Caco-2 (cell line): ENCODE data around the gene BRD7. TPM values are rescaled to one million over a fixed set of nuclear protein-coding genes. Genes with fewer than 3 reads are reported as not detected.

ENCODE experiments used
- BruUV-seq: library from RNA; stranded (reverse); fragments of 400-500 nt; replicated peaks from 2 replicates; lab custom pipeline; 2021; lab: Mats Ljungman, UMichigan
- CTCF ChIA-PET: fragments of 300-600 bp; sonication (Branson Sonifier 250); formaldehyde crosslinking; loops from one replicate; lab custom pipeline; 2022; ENCODE audit warnings: antibody characterized with exemption; lab: Charles Lee
- POLR2A ChIA-PET: fragments of 300-600 bp; sonication (Branson Sonifier 250); formaldehyde crosslinking; loops from one replicate; lab custom pipeline; 2022; ENCODE audit warnings: antibody characterized with exemption; lab: Charles Lee
- DNase-seq, 2 experiments: peaks; one replicate each; pipeline versions ENCODE4 v3.0.0 to v3.0.0-alpha.2; 2020 to 2022
- H3K27me3 ChIP-seq: replicated peaks from 2 replicates; pipeline ENCODE4 v1.6.0; 2011; ENCODE audit warnings: low read length; ENCODE audit not compliant: control insufficient read depth, insufficient read depth
- H3K36me3 ChIP-seq: 2 replicates; pipeline ENCODE4 v1.5.1; 2011; ENCODE audit warnings: low read length; ENCODE audit not compliant: control insufficient read depth, insufficient read depth
- H3K4me1 ChIP-seq: fragments of 250-450 bp; sonication (Bioruptor Pico); 2 replicates; pipeline ENCODE4 v1.5.1; 2020; ENCODE audit warnings: mild to moderate bottlenecking
- H3K4me3 ChIP-seq: 2 replicates; pipeline ENCODE4 v1.5.1; 2011; ENCODE audit warnings: low read depth, mild to moderate bottlenecking, control low read depth, low read length
- H3K9me3 ChIP-seq: fragments of 250-450 bp; sonication (Bioruptor Pico); 2 replicates; pipeline ENCODE4 v1.5.1; 2020; ENCODE audit warnings: mild to moderate bottlenecking, moderate library complexity
- H3K27ac Mint-ChIP-seq: one replicate; pipeline ENCODE4 v1.8.0; 2022; ENCODE audit warnings: mixed read lengths; ENCODE audit not compliant: unreplicated experiment
- H3K27me3 Mint-ChIP-seq: one replicate; pipeline ENCODE4 v1.8.0; 2022; ENCODE audit warnings: mixed read lengths; ENCODE audit not compliant: insufficient read depth, unreplicated experiment
- H3K36me3 Mint-ChIP-seq: one replicate; pipeline ENCODE4 v1.8.0; 2022; ENCODE audit warnings: mild to moderate bottlenecking, mixed read lengths; ENCODE audit not compliant: insufficient read depth, unreplicated experiment
- H3K4me1 Mint-ChIP-seq: one replicate; pipeline ENCODE4 v1.8.0; 2022; ENCODE audit warnings: low read depth, mixed read lengths; ENCODE audit not compliant: unreplicated experiment
- H3K4me3 Mint-ChIP-seq: one replicate; pipeline ENCODE4 v1.8.0; 2022; ENCODE audit warnings: mild to moderate bottlenecking, moderate library complexity, mixed read lengths; ENCODE audit not compliant: unreplicated experiment
- H3K9me3 Mint-ChIP-seq: one replicate; pipeline ENCODE4 v1.8.0; 2022; ENCODE audit warnings: mixed read lengths; ENCODE audit not compliant: unreplicated experiment
- CTCF ChIP-seq, 2 experiments: fragments of 200-600 bp in 1 of 2; IDR thresholded peaks; 1 replicate in 1 of 2; 2 replicates in 1 of 2; pipeline versions ENCODE4 v1.5.1 to v1.8.0; 2011 to 2022; ENCODE audit warnings: antibody characterized with exemption in 1 of 2, control low read depth in 1 of 2, inconsistent platforms in 1 of 2, low read depth in 1 of 2, low read length in 1 of 2, mild to moderate bottlenecking in 1 of 2, moderate library complexity in 1 of 2; ENCODE audit not compliant: insufficient read depth in 1 of 2, severe bottlenecking in 1 of 2, unreplicated experiment in 1 of 2
- intact Hi-C: fragments of 100-400 bp; cut with micrococcal nuclease; formaldehyde crosslinking; loops from one replicate; pipeline ENCODE4 v1.10.0; 2022; ENCODE audit not compliant: unreplicated experiment
- total RNA-seq: library from RNA; stranded (reverse); gene quantifications from 2 replicates; pipeline ENCODE4 v1.2.3, GENCODE V29; 2022

Gene BRD7
- total RNA-seq, 1 experiment from 2014 or later = 170 TPM

- H3K4me3 Mint-ChIP-seq = no peak overlapping the region
- intact Hi-C loops = no loop called here
- CTCF ChIA-PET = no interaction called here
- no peaks in the 10 kb centered on the region for H3K27me3 Mint-ChIP-seq
- peaks cover 67% of the 10 kb centered on the region for H3K36me3 Mint-ChIP-seq
- POLR2A ChIA-PET = no interaction called here
- H3K9me3 Mint-ChIP-seq = no peaks in the 10 kb centered on the region
- H3K27ac Mint-ChIP-seq = peak overlapping the region; percentile 15
- no peak for DNase-seq
- H3K4me3 ChIP-seq = no peak overlapping the region
- H3K9me3 ChIP-seq = no peaks in the 10 kb centered on the region
- peaks cover 8% of the 10 kb centered on the region for H3K36me3 ChIP-seq
- no peak for TF ChIP-seq CTCF (IDR thresholded peaks at IDR 0.05; ENCODE audit: insufficient read depth in 1 of 2, low read depth in 1 of 2, low read length in 1 of 2, severe bottlenecking in 1 of 2, unreplicated experiment in 1 of 2)
- peaks cover 14% of the 10 kb centered on the region for H3K4me1 ChIP-seq
- peaks cover 27% of the 10 kb centered on the region for H3K4me1 Mint-ChIP-seq
- H3K27me3 ChIP-seq = no peaks in the 10 kb centered on the region
- no TSS peak for BruUV-seq
Observed at GRCh38 chr16:50331570-50331969, 37.2 kb downstream of the BRD7 start.

GRCh38 chr16:50329446-50330189 is 39.2 kb downstream of the BRD7 start:
- Histone ChIP-seq H3K27me3 (no peaks in the 10 kb centered on the region), H3K4me3 (no peak overlapping the region), H3K4me1 (peaks cover 14% of the 10 kb centered on the region), H3K9me3 (no peaks in the 10 kb centered on the region), H3K36me3 (peaks cover 8% of the 10 kb centered on the region)
- ChIA-PET POLR2A (interaction anchor here (0.6 kb wide), 1 partner anchor 473 kb away, joined by 4 read pairs; no protein-coding TSS in a partner anchor), CTCF (interaction anchor here (0.6 to 1.2 kb wide), 5 partner anchors 16 to 332 kb away, joined by 3 to 6 read pairs (median 5); no protein-coding TSS in a partner anchor)
- Mint-ChIP-seq H3K4me3 (peak overlapping the region; percentile 10), H3K4me1 (peaks cover 26% of the 10 kb centered on the region), H3K36me3 (peaks cover 75% of the 10 kb centered on the region), H3K9me3 (no peaks in the 10 kb centered on the region), H3K27me3 (no peaks in the 10 kb centered on the region), H3K27ac (peak overlapping the region; percentile 42)
- BruUV-seq = no TSS peak
- intact Hi-C loops = loop anchor here (10.0 kb wide), 2 partner anchors 305 to 415 kb away; partner anchors contain the start of genes CNEP1R1 and CYLD
- DNase-seq = no peak
- TF ChIP-seq CTCF (IDR thresholded peaks at IDR 0.05; ENCODE audit: insufficient read depth in 1 of 2, low read depth in 1 of 2, low read length in 1 of 2, severe bottlenecking in 1 of 2, unreplicated experiment in 1 of 2) = no peak

- no peaks in the 10 kb centered on the region for H3K9me3 ChIP-seq
- H3K27me3 Mint-ChIP-seq = no peaks in the 10 kb centered on the region
- no peak overlapping the region for H3K27ac Mint-ChIP-seq
- POLR2A ChIA-PET = no interaction called here
- no TSS peak for BruUV-seq
- H3K4me3 Mint-ChIP-seq = no peak overlapping the region
- peaks cover 71% of the 10 kb centered on the region for H3K36me3 Mint-ChIP-seq
- H3K4me3 ChIP-seq = no peak overlapping the region
- H3K36me3 ChIP-seq = peaks cover 3% of the 10 kb centered on the region
- H3K4me1 ChIP-seq = peaks cover 14% of the 10 kb centered on the region
- H3K27me3 ChIP-seq = no peaks in the 10 kb centered on the region
- TF ChIP-seq CTCF (IDR thresholded peaks at IDR 0.05; ENCODE audit: insufficient read depth in 1 of 2, low read depth in 1 of 2, low read length in 1 of 2, severe bottlenecking in 1 of 2, unreplicated experiment in 1 of 2) = peak; percentile 57 to 76
- CTCF ChIA-PET = interaction anchor here (0.5 to 2.1 kb wide), 9 partner anchors 12 to 479 kb away, joined by 3 to 12 read pairs (median 4); no protein-coding TSS in a partner anchor
- peaks cover 30% of the 10 kb centered on the region for H3K4me1 Mint-ChIP-seq
- DNase-seq = peak in 1 of 2 experiments; percentile 53
- intact Hi-C loops = loop anchor here (10.0 kb wide), 2 partner anchors 302 to 418 kb away; partner anchors contain the start of genes CNEP1R1 and CYLD
- no peaks in the 10 kb centered on the region for H3K9me3 Mint-ChIP-seq
Observed at GRCh38 chr16:50326835-50327465, 41.8 kb downstream of the BRD7 start.
